Adrenal gland (tissue), 12 donors: Measurements from ENCODE around the gene HMX3. TPM values are rescaled to one million over a fixed set of nuclear protein-coding genes. Genes with fewer than 3 reads are reported as not detected.

Experiments
- DNase-seq, 7 donors: peaks; one replicate each; pipeline ENCODE4 v3.0.0-alpha.2; 2019 to 2020
- H3K27ac ChIP-seq, 5 donors: fragments of 200-600 bp; sonication (generic) in 4 of 5; 1 replicate in 3 of 5; 2 replicates in 2 of 5; pipeline versions ENCODE4 v1.5.1 to v1.8.0; 2016 to 2020; ENCODE audit warnings: mild to moderate bottlenecking in 1 of 5
- H3K27me3 ChIP-seq: fragments of 200-600 bp; 2 replicates; pipeline ENCODE4 v1.8.0; 2021
- H3K36me3 ChIP-seq, 2 donors: fragments of 200-600 bp; replicated peaks in 1 of 2; 1 replicate in 1 of 2; 2 replicates in 1 of 2; pipeline versions ENCODE4 v1.5.1 to v1.8.0; 2018 to 2022
- H3K4me1 ChIP-seq, 2 donors: fragments of 200-600 bp; replicated peaks in 1 of 2; 1 replicate in 1 of 2; 2 replicates in 1 of 2; pipeline versions ENCODE4 v1.5.1 to v1.8.0; 2018 to 2021
- H3K4me3 ChIP-seq, 4 donors: fragments of 200-600 bp; sonication (generic) in 3 of 4; one replicate each; pipeline ENCODE4 v1.5.1; 2016 to 2018
- H3K9me3 ChIP-seq, 3 donors: fragments of 200-600 bp; sonication (generic) in 1 of 3; replicated peaks in 1 of 3; 1 replicate in 2 of 3; 2 replicates in 1 of 3; pipeline versions ENCODE4 v1.5.1 to v1.8.0; 2016 to 2021
- POLR2A ChIP-seq, 2 donors: fragments of 450-650 bp; IDR thresholded peaks; one replicate each; pipeline ENCODE4 v1.6.1; 2017; ENCODE audit warnings: antibody characterized with exemption in 2 of 2, mild to moderate bottlenecking in 2 of 2, moderate library complexity in 1 of 2
- WGBS, 4 donors: extraction: QIAGEN DNeasy Blood & Tissue Kit in 2 of 4; methylation state at CpG; one replicate each; pipeline versions ENCODE4 v1.1.5 to v1.1.7; 2013 to 2017; 5-methylcytosine and 5-hydroxymethylcytosine counted together
- intact Hi-C, 2 donors: fragments of 100-400 bp; cut with DNase I; formaldehyde crosslinking; loops; one replicate each; pipeline versions ENCODE4 v1.14.1 to v1.15.0; 2022 to 2023
- polyA plus RNA-seq, 3 donors: library from polyadenylated mRNA; stranded (reverse); fragments of 200-250 nt in 2 of 3; fragments of 350-450 nt in 1 of 3; fragmentation: Illumina TruSeq in 1 of 3; extraction: RNeasy Lipid Tissue Mini Kit (QIAGEN cat#74804) in 1 of 3; gene quantifications; one replicate each; pipeline ENCODE4 v1.2.3, GENCODE V29; 2013 to 2014
- total RNA-seq, 9 donors: library from RNA; depleted of rRNA in 4 of 9; stranded (reverse); fragments of >200 nt in 4 of 9; fragments of 120-200 nt in 1 of 9; fragmentation: NEBNext Ultra II Directional in 1 of 9; extraction: Animal tissue kit (Norgen Biotek cat#: 25700) in 1 of 9; gene quantifications; one replicate each; pipeline versions ENCODE4 v1.1.0 to v1.2.4, GENCODE V29; 2013 to 2023
- TF ChIP-seq, protein P1 (sequence below), 6 experiments: fragments of 450-650 bp in 4 of 6; fragments of 200-600 bp in 2 of 6; sonication (generic) in 1 of 6; IDR thresholded peaks; 1 replicate in 5 of 6; 2 replicates in 1 of 6; pipeline versions ENCODE4 v1.5.1 to v1.8.0; 2016 to 2021; ENCODE audit warnings: antibody characterized with exemption in 6 of 6, mild to moderate bottlenecking in 2 of 6, moderate library complexity in 1 of 6
- donor health status: healthy with polysubstance abuse.
- donor health status: Bipolar disorder and iron deficiency.
- donor health status: DM: yes; HTN: yes; CAD: no.
- donor health status: DM: no; HTN: no; CAD: no.
- donor health status: DM: no; HTN: no; CAD: no.
- donor health status: DM: yes; HTN: yes; CAD: no.

Gene HMX3
- total and polyA plus RNA-seq, 12 donors = 1.1 TPM; not detected in 11

DNA sequence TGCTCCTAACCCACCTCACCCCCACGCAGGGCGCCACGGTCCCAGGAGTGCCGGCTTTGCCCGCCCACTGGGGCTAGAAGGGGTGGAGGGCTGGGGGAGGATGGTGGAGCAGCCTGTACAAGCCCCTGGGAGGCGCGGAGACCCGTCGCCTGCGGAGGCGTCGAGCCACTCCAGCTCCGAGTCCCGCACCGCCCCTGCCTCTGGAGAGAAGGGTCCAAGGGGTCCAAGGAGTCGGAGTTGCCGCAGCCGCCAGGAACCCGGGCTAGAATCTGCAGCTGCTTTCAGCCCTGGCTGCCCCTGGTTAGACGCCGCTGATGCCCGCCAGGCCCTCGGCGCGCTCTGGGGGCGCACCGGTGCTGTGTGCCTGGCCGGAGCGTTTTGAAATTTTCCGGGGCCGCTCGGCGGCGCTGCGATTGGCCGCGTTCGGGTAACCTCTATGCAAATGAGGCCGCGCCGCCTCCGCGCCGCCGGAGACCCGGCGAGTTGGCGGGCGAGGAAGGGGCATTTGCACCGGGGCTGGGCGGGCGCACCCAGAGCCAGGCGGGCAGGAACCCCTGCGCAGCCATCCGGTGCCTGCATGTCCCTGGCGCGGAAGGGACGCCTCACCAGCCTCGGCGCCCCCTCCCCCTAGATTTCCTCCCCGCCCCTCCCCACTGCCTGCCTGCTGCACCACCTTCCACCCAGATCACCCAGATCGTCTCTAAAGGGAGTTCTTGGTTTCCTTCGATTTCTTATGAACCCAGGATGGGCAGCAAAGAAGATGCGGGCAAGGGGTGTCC lies 12.1 kb downstream of the HMX3 start, which contains the start of gene HMX2:
TSS of gene HMX2 (plus strand) at position 502 of the 779 bp plus-strand sequence. CDS start at position 745, 243 bp downstream.
- Histone ChIP-seq H3K9me3 (no peaks in the 10 kb centered on the region), H3K27ac (no peak within 1 kb of the TSS), H3K27me3 (peaks cover 93% of the 10 kb centered on the region), H3K36me3 (no peaks in the 10 kb centered on the region), H3K4me1 (peaks cover 7 to 32% of the 10 kb centered on the region in 2 donors), H3K4me3 (peak within 1 kb of the TSS in 1 of 4 donors; percentile 9)
- TF ChIP-seq POLR2A (IDR thresholded peaks at IDR 0.05) = no peak
- TF ChIP-seq, protein P1, sequence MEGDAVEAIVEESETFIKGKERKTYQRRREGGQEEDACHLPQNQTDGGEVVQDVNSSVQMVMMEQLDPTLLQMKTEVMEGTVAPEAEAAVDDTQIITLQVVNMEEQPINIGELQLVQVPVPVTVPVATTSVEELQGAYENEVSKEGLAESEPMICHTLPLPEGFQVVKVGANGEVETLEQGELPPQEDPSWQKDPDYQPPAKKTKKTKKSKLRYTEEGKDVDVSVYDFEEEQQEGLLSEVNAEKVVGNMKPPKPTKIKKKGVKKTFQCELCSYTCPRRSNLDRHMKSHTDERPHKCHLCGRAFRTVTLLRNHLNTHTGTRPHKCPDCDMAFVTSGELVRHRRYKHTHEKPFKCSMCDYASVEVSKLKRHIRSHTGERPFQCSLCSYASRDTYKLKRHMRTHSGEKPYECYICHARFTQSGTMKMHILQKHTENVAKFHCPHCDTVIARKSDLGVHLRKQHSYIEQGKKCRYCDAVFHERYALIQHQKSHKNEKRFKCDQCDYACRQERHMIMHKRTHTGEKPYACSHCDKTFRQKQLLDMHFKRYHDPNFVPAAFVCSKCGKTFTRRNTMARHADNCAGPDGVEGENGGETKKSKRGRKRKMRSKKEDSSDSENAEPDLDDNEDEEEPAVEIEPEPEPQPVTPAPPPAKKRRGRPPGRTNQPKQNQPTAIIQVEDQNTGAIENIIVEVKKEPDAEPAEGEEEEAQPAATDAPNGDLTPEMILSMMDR (IDR thresholded peaks at IDR 0.05) = no peak
- no peak for DNase-seq
- intact Hi-C loops = no loop called here
- WGBS, 4 donors = 0 to 3% (median 1%) methylated on average over 1 to 64 of the region's 64 CpGs

DNA sequence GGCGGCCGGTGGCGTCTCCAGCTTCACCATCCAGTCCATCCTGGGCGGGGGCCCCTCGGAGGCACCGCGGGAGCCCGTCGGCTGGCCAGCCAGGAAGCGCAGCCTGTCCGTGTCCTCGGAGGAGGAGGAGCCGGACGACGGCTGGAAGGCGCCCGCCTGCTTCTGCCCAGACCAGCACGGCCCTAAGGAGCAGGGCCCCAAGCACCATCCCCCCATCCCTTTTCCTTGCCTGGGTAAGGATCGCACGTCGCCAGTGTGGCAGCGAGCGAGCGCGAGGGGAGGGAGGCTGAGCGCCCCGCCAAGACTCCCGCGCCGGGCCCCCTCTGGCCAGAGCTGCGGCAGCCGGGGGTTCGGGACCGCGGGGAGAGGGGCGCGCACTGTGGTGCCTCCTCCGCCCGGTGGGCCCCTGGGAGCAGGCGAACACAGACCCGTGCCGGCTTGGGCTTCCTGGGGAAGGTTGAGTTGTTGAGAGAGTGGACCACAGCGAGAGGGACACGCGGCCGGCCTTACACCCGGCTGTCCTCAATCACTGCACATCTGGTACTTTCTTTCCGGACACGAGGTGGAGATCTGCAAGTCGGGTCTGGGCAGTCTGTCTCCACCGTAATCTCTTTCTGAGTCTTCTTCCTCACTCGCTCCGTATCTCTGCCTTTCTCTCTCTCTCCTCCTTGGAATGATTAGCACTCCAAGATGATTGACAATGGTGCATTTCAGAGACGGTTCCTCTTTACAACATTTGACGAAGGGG lies 12.8 kb downstream of the HMX3 start:
- H3K27me3 ChIP-seq = peaks cover 85% of the 10 kb centered on the region
- no peak for DNase-seq
- no peaks in the 10 kb centered on the region for H3K9me3 ChIP-seq
- H3K4me1 ChIP-seq = peaks cover 7 to 32% of the 10 kb centered on the region in 2 donors
- no peak overlapping the region for H3K27ac ChIP-seq
- intact Hi-C loops = no loop called here
- 3 to 5% (median 4%) methylated on average over 22 to 55 of the region's 55 CpGs for WGBS, 4 donors
- H3K4me3 ChIP-seq = peak overlapping the region in 1 of 4 donors; percentile 9
- no peak for TF ChIP-seq POLR2A (IDR thresholded peaks at IDR 0.05)
- TF ChIP-seq, protein P1 (IDR thresholded peaks at IDR 0.05) = no peak
- H3K36me3 ChIP-seq = no peaks in the 10 kb centered on the region

DNA sequence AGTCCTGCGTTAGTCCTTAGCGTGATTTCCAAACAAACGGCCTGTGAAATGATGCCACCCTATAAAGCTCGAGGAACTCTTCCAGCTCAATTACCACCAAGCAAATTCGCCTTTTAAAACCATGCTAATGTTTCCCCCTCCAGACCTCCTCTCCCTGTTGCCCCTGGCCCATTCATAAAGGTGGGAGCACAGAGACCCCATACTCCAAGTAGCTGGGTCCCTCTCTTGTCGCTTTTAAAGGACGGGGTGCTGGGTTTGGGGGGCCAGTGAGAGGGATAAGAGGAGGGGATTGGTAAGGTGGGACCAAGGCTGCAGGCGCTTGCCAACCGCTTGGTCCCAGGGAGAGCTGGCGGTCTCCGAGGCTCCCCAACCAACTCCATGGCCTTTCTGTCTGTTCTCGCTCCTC lies 13.4 kb downstream of the HMX3 start:
- Histone ChIP-seq H3K4me1 (peaks cover 7 to 32% of the 10 kb centered on the region in 2 donors), H3K36me3 (no peaks in the 10 kb centered on the region), H3K9me3 (no peaks in the 10 kb centered on the region), H3K27ac (no peak overlapping the region), H3K4me3 (peak overlapping the region in 1 of 4 donors; percentile 47), H3K27me3 (peaks cover 81% of the 10 kb centered on the region)
- intact Hi-C loops = no loop called here
- TF ChIP-seq, protein P1 (IDR thresholded peaks at IDR 0.05) = no peak
- no peak for TF ChIP-seq POLR2A (IDR thresholded peaks at IDR 0.05)
- WGBS, 4 donors = 10 to 13% (median 12%) methylated on average over 11 to 12 of the region's 12 CpGs
- DNase-seq = no peak

DNA sequence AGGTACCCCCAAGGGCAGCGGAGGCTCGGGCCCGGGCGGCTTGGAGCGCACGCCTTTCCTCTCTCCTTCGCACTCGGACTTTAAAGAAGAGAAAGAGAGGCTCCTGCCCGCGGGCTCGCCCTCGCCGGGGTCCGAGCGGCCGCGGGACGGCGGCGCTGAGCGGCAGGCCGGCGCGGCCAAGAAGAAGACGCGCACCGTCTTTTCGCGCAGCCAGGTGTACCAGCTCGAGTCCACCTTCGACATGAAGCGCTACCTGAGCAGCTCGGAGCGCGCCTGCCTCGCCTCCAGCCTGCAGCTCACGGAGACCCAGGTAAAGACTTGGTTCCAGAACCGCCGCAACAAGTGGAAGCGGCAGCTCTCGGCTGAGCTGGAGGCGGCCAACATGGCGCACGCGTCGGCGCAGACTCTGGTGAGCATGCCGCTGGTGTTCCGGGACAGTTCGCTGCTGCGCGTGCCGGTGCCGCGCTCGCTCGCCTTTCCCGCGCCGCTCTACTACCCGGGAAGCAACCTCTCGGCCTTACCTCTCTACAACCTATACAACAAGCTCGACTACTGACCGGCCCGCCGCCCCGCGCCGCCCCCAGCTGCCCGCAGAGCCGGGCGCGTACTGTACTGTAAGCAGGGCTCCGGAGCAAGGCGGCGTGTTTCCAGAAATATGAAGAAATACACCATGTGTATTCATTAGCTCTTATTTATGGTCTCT lies 13.9 kb downstream of the HMX3 start:
- Histone ChIP-seq H3K9me3 (no peaks in the 10 kb centered on the region), H3K4me1 (peaks cover 7 to 32% of the 10 kb centered on the region in 2 donors), H3K27ac (no peak overlapping the region), H3K4me3 (peak overlapping the region in 2 of 4 donors; percentile 10 to 47), H3K36me3 (no peaks in the 10 kb centered on the region), H3K27me3 (peaks cover 76% of the 10 kb centered on the region)
- TF ChIP-seq, protein P1 (IDR thresholded peaks at IDR 0.05) = no peak
- WGBS, 4 donors = 2 to 3% (median 3%) methylated on average over 21 to 76 of the region's 76 CpGs
- intact Hi-C loops = no loop called here
- no peak for DNase-seq
